Measurements from ENCODE around the gene GRIA4. TPM values are rescaled to one million over a fixed set of nuclear protein-coding genes. Genes with fewer than 3 reads are reported as not detected.

GRIA4 gene
- total RNA-seq, 1 donor from 2014 or later, result not detected

- DNase-seq (ENCODE audit: low spot score), result no peak
Measured at GRCh38 chr11:105918039-105918438, 308.2 kb downstream of the GRIA4 start.

- no peak for DNase-seq (ENCODE audit: low spot score)
Measured at GRCh38 chr11:105918600-105918999, 308.7 kb downstream of the GRIA4 start.

GRCh38 chr11:105923252-105923651 is 313.4 kb downstream of the GRIA4 start:
- DNase-seq (ENCODE audit: low spot score), result no peak

- no peak for DNase-seq (ENCODE audit: low spot score)
Measured at GRCh38 chr11:105923807-105924206, 313.9 kb downstream of the GRIA4 start.

GRCh38 chr11:105929084-105929955 is 319.4 kb downstream of the GRIA4 start:
- DNase-seq (ENCODE audit: low spot score), result no peak

GRCh38 chr11:105933695-105934094 is 323.8 kb downstream of the GRIA4 start:
- no peak for DNase-seq (ENCODE audit: low spot score)

GRCh38 chr11:105935791-105936190 is 325.9 kb downstream of the GRIA4 start:
- no peak for DNase-seq (ENCODE audit: low spot score)

GRCh38 chr11:105937331-105937730 is 327.5 kb downstream of the GRIA4 start:
- no peak for DNase-seq (ENCODE audit: low spot score)

- no peak for DNase-seq (ENCODE audit: low spot score)
Measured at GRCh38 chr11:105937738-105938137, 327.9 kb downstream of the GRIA4 start.

GRCh38 chr11:105942921-105943320 is 333.0 kb downstream of the GRIA4 start:
- no peak for DNase-seq (ENCODE audit: low spot score)

- DNase-seq (ENCODE audit: low spot score), result no peak
Measured at GRCh38 chr11:105948918-105949590, 339.2 kb downstream of the GRIA4 start.

GRCh38 chr11:105953886-105954285 is 344.0 kb downstream of the GRIA4 start:
- no peak for DNase-seq (ENCODE audit: low spot score)

GRCh38 chr11:105960252-105961245 is 350.7 kb downstream of the GRIA4 start:
- DNase-seq (ENCODE audit: low spot score), result no peak

GRCh38 chr11:105968021-105968697 is 358.3 kb downstream of the GRIA4 start:
- no peak for DNase-seq (ENCODE audit: low spot score)

GRCh38 chr11:105969756-105970155 is 359.9 kb downstream of the GRIA4 start:
- DNase-seq (ENCODE audit: low spot score), result no peak

- DNase-seq (ENCODE audit: low spot score), result no peak
Measured at GRCh38 chr11:105975128-105975527, 365.3 kb downstream of the GRIA4 start.

GRCh38 chr11:105979997-105980703 is 370.3 kb downstream of the GRIA4 start:
- no peak for DNase-seq (ENCODE audit: low spot score)

- no peak for DNase-seq (ENCODE audit: low spot score)
Measured at GRCh38 chr11:105986554-105986953, 376.7 kb downstream of the GRIA4 start.

GRCh38 chr11:105988197-105988596 is 378.3 kb downstream of the GRIA4 start:
- DNase-seq (ENCODE audit: low spot score), result no peak

- no peak for DNase-seq (ENCODE audit: low spot score)
Measured at GRCh38 chr11:105989124-105989523, 379.3 kb downstream of the GRIA4 start.

GRCh38 chr11:105991888-105992287 is 382.0 kb downstream of the GRIA4 start:
- DNase-seq (ENCODE audit: low spot score), result no peak
